ENCODE measurements around the gene NEGR1. TPM values are rescaled to one million over a fixed set of nuclear protein-coding genes. Genes with fewer than 3 reads are reported as not detected.

The NEGR1 gene
- total RNA-seq, 1 experiment from 2014 or later: 0.05 TPM

DNA sequence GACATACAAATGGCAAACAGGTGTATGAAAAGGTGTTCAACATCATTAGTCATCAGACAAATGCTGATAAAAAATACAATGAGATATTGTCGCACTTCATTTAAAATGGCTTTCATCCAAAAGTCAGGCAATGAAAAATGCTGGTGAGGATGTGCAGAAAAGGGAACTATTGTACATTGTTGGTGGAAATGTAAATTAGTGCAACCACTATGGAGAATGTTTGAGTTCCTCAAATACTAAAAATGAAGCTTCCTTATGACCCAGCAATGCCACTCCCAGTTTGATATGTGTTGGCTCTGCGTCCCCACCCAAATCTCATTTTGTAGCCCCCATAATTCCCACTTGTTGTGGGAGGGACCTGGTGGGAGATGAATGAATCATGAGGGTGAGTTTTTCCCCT, 891.8 kb downstream of the NEGR1 start:
- no peak overlapping the region for H2AFZ ChIP-seq (ENCODE audit: low read depth, low read length, poor library complexity, severe bottlenecking)
- no peaks in the 10 kb centered on the region for H3K9me2 ChIP-seq (ENCODE audit: insufficient read depth)
- no peak overlapping the region for H3K9ac ChIP-seq (ENCODE audit: low read length)
- H3K9me3 ChIP-seq (ENCODE audit: control insufficient read depth in 1 of 2, insufficient read depth in 1 of 2, low read depth in 1 of 2, low read length in 2 of 2): peaks cover 0 to 8% of the 10 kb centered on the region in 2 experiments; a peak in 2 of 4 replicates
- ATAC-seq (no peak), DNase-seq (ENCODE audit: low read depth, low spot score) (no peak)
- ChIA-PET POLR2A (no interaction called here), RAD21 (ENCODE audit: low non-redundant PET in 1 of 2, low total read pairs in 2 of 2, uncharacterized antibody in 2 of 2, unreplicated experiment in 2 of 2) (no interaction called here), CTCF (no interaction called here)
- no peak for TF ChIP-seq CEBPB (IDR thresholded peaks at IDR 0.05; ENCODE audit: low read depth)
- TF ChIP-seq ZFX (IDR thresholded peaks at IDR 0.05): no peak
- no peak for TF ChIP-seq EZH2 (IDR thresholded peaks at IDR 0.05)
- TF ChIP-seq RAD21 (IDR thresholded peaks at IDR 0.05; ENCODE audit: low read depth): no peak
- no peak for TF ChIP-seq CTCF (IDR thresholded peaks at IDR 0.05 in 2 of 3, conservative IDR thresholded peaks at IDR 0.05 in 1 of 3; ENCODE audit: borderline replicate concordance in 1 of 3, insufficient read depth in 1 of 3, low read depth in 2 of 3, low read length in 2 of 3)
- TF ChIP-seq ELF1 (IDR thresholded peaks at IDR 0.05; ENCODE audit: borderline replicate concordance, low read depth): no peak
- no peak for TF ChIP-seq SIN3A (IDR thresholded peaks at IDR 0.05; ENCODE audit: low read depth)
- no peak for TF ChIP-seq POLR2A (IDR thresholded peaks at IDR 0.05; ENCODE audit: borderline replicate concordance, extremely low read depth, insufficient read depth, insufficient read length)
- no peak for TF ChIP-seq YY1 (IDR thresholded peaks at IDR 0.05; ENCODE audit: extremely low read depth, insufficient replicate concordance, low read depth, low read length)
- no peak for TF ChIP-seq CBX3 (IDR thresholded peaks at IDR 0.05; ENCODE audit: low read depth)
- TF ChIP-seq ZBTB33 (IDR thresholded peaks at IDR 0.05; ENCODE audit: extremely low read depth, insufficient replicate concordance, low read length): no peak
- no peak for TF ChIP-seq ZNF274 (IDR thresholded peaks at IDR 0.05; ENCODE audit: low read depth, low read length)
- TF ChIP-seq SRF (IDR thresholded peaks at IDR 0.05; ENCODE audit: low read depth): no peak
- TF ChIP-seq SP1 (IDR thresholded peaks at IDR 0.05; ENCODE audit: low read depth): no peak
- TF ChIP-seq, protein P1, sequence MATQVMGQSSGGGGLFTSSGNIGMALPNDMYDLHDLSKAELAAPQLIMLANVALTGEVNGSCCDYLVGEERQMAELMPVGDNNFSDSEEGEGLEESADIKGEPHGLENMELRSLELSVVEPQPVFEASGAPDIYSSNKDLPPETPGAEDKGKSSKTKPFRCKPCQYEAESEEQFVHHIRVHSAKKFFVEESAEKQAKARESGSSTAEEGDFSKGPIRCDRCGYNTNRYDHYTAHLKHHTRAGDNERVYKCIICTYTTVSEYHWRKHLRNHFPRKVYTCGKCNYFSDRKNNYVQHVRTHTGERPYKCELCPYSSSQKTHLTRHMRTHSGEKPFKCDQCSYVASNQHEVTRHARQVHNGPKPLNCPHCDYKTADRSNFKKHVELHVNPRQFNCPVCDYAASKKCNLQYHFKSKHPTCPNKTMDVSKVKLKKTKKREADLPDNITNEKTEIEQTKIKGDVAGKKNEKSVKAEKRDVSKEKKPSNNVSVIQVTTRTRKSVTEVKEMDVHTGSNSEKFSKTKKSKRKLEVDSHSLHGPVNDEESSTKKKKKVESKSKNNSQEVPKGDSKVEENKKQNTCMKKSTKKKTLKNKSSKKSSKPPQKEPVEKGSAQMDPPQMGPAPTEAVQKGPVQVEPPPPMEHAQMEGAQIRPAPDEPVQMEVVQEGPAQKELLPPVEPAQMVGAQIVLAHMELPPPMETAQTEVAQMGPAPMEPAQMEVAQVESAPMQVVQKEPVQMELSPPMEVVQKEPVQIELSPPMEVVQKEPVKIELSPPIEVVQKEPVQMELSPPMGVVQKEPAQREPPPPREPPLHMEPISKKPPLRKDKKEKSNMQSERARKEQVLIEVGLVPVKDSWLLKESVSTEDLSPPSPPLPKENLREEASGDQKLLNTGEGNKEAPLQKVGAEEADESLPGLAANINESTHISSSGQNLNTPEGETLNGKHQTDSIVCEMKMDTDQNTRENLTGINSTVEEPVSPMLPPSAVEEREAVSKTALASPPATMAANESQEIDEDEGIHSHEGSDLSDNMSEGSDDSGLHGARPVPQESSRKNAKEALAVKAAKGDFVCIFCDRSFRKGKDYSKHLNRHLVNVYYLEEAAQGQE (IDR thresholded peaks at IDR 0.05; ENCODE audit: low read depth): no peak
- no peak for TF ChIP-seq EZH2phosphoT487 (IDR thresholded peaks at IDR 0.05; ENCODE audit: borderline replicate concordance)
- TF ChIP-seq, protein P2, sequence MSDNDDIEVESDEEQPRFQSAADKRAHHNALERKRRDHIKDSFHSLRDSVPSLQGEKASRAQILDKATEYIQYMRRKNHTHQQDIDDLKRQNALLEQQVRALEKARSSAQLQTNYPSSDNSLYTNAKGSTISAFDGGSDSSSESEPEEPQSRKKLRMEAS (IDR thresholded peaks at IDR 0.05): no peak
- TF ChIP-seq EGR1 (IDR thresholded peaks at IDR 0.05; ENCODE audit: low read depth): no peak
- TF ChIP-seq FOSL1 (IDR thresholded peaks at IDR 0.05; ENCODE audit: low read depth): no peak
- H3K4me2 ChIP-seq (ENCODE audit: low read length): no peak overlapping the region
- no peaks in the 10 kb centered on the region for H4K20me1 ChIP-seq (ENCODE audit: insufficient read depth)
- no peaks in the 10 kb centered on the region for H3K36me3 ChIP-seq (ENCODE audit: control insufficient read depth in 1 of 2, insufficient read depth in 2 of 2, low read length in 2 of 2)
- no peaks in the 10 kb centered on the region for H3K79me2 ChIP-seq (ENCODE audit: insufficient read depth, low read length)
- no peak overlapping the region for H3K27ac ChIP-seq (ENCODE audit: low read depth, low read length)
- H3K4me1 ChIP-seq (ENCODE audit: control insufficient read depth in 1 of 2, insufficient read depth in 2 of 2, low read length in 2 of 2): no peaks in the 10 kb centered on the region
- H3K27me3 ChIP-seq (ENCODE audit: insufficient read depth, low read length): no peaks in the 10 kb centered on the region
- no TSS peak for BruUV-seq (replicated peaks)
- H3K4me3 ChIP-seq (replicated peaks in 1 of 2; ENCODE audit: low read depth in 1 of 2, low read length in 2 of 2): no peak overlapping the region
- intact Hi-C loops (cut with micrococcal nuclease): no loop called here
